ENCODE data around the gene STMND1.
"Not testable (repeated sequence)": the region's sequence is repeated elsewhere in the genome, so short reads cannot be mapped to it uniquely, and the experiment has no call there.

Gene STMND1

GRCh38 chr6:17101422-17102257 is at the start of gene STMND1:
TSS of gene STMND1 (plus strand) at chr6:17102050. CDS start at chr6:17102258, 208 bp downstream.
- DNase-seq (ENCODE audit: low spot score) = no peak

- DNase-seq (ENCODE audit: low spot score) = no peak
These were observed 47.2 kb upstream of the STMND1 start for GRCh38 chr6:17054647-17055046.

- DNase-seq (ENCODE audit: low spot score) = no peak
These were observed 44.5 kb upstream of the STMND1 start for GRCh38 chr6:17057322-17057721.

GRCh38 chr6:17058550-17058949 is 43.3 kb upstream of the STMND1 start:
- no peak for DNase-seq (ENCODE audit: low spot score)

- no peak for DNase-seq (ENCODE audit: low spot score)
These were observed 42.8 kb upstream of the STMND1 start for GRCh38 chr6:17059022-17059421.

GRCh38 chr6:17059850-17060249 is 42.0 kb upstream of the STMND1 start:
- no peak for DNase-seq (ENCODE audit: low spot score)

- no peak for DNase-seq (ENCODE audit: low spot score)
These were observed 40.8 kb upstream of the STMND1 start for GRCh38 chr6:17061097-17061496.

GRCh38 chr6:17062871-17063440 is 38.9 kb upstream of the STMND1 start:
- no peak for DNase-seq (ENCODE audit: low spot score)

GRCh38 chr6:17064975-17065374 is 36.9 kb upstream of the STMND1 start:
- no peak for DNase-seq (ENCODE audit: low spot score)

GRCh38 chr6:17066610-17067009 is 35.2 kb upstream of the STMND1 start:
- no peak for DNase-seq (ENCODE audit: low spot score)

- not testable (repeated sequence) for DNase-seq (ENCODE audit: low spot score)
These were observed 32.9 kb upstream of the STMND1 start for GRCh38 chr6:17068972-17069371.

GRCh38 chr6:17070400-17070799 is 31.4 kb upstream of the STMND1 start:
- DNase-seq (ENCODE audit: low spot score) = not testable (repeated sequence)

GRCh38 chr6:17073596-17073995 is 28.3 kb upstream of the STMND1 start:
- not testable (repeated sequence) for DNase-seq (ENCODE audit: low spot score)

GRCh38 chr6:17081273-17081672 is 20.6 kb upstream of the STMND1 start:
- DNase-seq (ENCODE audit: low spot score) = no peak

- DNase-seq (ENCODE audit: low spot score) = no peak
These were observed 19.9 kb upstream of the STMND1 start for GRCh38 chr6:17081860-17082508.

GRCh38 chr6:17083397-17083796 is 18.5 kb upstream of the STMND1 start:
- DNase-seq (ENCODE audit: low spot score) = no peak

- DNase-seq (ENCODE audit: low spot score) = peak; percentile 75
These were observed 15.4 kb upstream of the STMND1 start for GRCh38 chr6:17086469-17086868.

GRCh38 chr6:17088091-17088611 is 13.7 kb upstream of the STMND1 start:
- no peak for DNase-seq (ENCODE audit: low spot score)

GRCh38 chr6:17091122-17091521 is 10.7 kb upstream of the STMND1 start:
- no peak for DNase-seq (ENCODE audit: low spot score)

GRCh38 chr6:17093686-17094085 is 8.2 kb upstream of the STMND1 start:
- no peak for DNase-seq (ENCODE audit: low spot score)

GRCh38 chr6:17096096-17096495 is 5.8 kb upstream of the STMND1 start:
- DNase-seq (ENCODE audit: low spot score) = peak; percentile 31

GRCh38 chr6:17096652-17097051 is 5.2 kb upstream of the STMND1 start:
- DNase-seq (ENCODE audit: low spot score) = peak; percentile 93

- no peak for DNase-seq (ENCODE audit: low spot score)
These were observed 3.9 kb upstream of the STMND1 start for GRCh38 chr6:17097982-17098381.
